ENCODE results near the gene GLB1L2.

DNA sequence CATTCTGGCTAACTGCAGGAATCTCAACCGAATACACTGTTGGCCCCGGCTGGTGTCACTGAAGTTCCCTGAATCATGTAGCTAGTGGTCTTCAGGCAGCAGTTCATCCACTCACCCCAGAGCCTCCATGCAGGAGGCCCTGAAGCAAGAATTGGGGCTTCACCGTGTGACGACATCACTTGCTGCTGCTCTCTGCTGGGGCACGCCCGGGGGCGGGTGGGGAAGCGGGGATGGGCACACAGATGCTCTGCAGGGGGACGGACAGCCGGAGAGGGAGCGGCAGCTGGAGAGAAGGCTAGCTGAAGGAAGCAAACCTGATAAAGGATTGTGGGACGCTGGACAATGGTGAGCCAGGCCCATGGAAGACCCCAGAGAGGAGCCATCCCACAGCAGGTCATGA is 63.2 kb downstream of the GLB1L2 start:
- TF ChIP-seq, protein P1, sequence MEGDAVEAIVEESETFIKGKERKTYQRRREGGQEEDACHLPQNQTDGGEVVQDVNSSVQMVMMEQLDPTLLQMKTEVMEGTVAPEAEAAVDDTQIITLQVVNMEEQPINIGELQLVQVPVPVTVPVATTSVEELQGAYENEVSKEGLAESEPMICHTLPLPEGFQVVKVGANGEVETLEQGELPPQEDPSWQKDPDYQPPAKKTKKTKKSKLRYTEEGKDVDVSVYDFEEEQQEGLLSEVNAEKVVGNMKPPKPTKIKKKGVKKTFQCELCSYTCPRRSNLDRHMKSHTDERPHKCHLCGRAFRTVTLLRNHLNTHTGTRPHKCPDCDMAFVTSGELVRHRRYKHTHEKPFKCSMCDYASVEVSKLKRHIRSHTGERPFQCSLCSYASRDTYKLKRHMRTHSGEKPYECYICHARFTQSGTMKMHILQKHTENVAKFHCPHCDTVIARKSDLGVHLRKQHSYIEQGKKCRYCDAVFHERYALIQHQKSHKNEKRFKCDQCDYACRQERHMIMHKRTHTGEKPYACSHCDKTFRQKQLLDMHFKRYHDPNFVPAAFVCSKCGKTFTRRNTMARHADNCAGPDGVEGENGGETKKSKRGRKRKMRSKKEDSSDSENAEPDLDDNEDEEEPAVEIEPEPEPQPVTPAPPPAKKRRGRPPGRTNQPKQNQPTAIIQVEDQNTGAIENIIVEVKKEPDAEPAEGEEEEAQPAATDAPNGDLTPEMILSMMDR (conservative IDR thresholded peaks at IDR 0.05; ENCODE audit: low read depth in 2 of 2): no peak
- TF ChIP-seq EZH2phosphoT487 (IDR thresholded peaks at IDR 0.05; ENCODE audit: unreplicated experiment) (no peak), EZH2 (IDR thresholded peaks at IDR 0.05; ENCODE audit: low read depth, unreplicated experiment) (no peak)

Data from GM23338 (cell line).